Left renal pelvis (tissue), 4 donors: ENCODE results near the gene DACT2. TPM values are rescaled to one million over a fixed set of nuclear protein-coding genes. Genes with fewer than 3 reads are reported as not detected.
"Not testable (repeated sequence)": the region's sequence is repeated elsewhere in the genome, so short reads cannot be mapped to it uniquely, and the experiment has no call there.

Experiments
- DNase-seq, 4 donors: peaks; one replicate each; pipeline ENCODE4 v3.0.0-alpha.2; 2013; ENCODE audit warnings: low read depth in 4 of 4, low spot score in 3 of 4
- polyA plus RNA-seq, 4 donors: library from polyadenylated mRNA; unstranded; fragments of 120-200 nt; gene quantifications; one replicate each; pipeline ENCODE4 v1.2.1, GENCODE V29; 2013; ENCODE audit not compliant: insufficient read length in 4 of 4

Gene DACT2
- 10 to 100 TPM in 3 of 4 donors, 1 to 10 TPM in 1; 5.1 to 23.6 (median 18.0) TPM for polyA plus RNA-seq

- DNase-seq, result no peak
Measured at GRCh38 chr6:168319279-168320111, at the start of gene DACT2. TSS of gene DACT2 (minus strand) at chr6:168319777. CDS start at chr6:168319633, 144 bp downstream.

DNA sequence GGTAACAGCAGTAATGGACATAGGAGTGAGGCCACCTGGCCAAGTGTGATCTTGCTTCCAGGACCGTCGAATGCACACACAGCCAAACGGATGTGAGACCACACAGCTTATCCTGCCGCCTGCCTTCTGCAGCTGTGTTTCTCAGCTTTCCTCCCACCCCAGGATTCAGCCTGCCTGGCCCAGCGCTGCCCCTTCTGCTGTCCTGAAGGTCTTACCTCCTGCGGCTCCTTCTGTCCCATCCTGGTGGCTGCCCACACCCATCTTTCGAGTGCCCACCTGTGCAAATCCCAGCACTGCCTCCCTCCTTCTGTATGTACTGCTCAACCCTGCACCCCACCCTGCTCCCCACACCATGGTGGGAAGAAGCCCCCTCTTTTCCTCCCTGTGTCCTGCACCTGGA lies 49.4 kb upstream of the DACT2 start:
- DNase-seq, result no peak

DNA sequence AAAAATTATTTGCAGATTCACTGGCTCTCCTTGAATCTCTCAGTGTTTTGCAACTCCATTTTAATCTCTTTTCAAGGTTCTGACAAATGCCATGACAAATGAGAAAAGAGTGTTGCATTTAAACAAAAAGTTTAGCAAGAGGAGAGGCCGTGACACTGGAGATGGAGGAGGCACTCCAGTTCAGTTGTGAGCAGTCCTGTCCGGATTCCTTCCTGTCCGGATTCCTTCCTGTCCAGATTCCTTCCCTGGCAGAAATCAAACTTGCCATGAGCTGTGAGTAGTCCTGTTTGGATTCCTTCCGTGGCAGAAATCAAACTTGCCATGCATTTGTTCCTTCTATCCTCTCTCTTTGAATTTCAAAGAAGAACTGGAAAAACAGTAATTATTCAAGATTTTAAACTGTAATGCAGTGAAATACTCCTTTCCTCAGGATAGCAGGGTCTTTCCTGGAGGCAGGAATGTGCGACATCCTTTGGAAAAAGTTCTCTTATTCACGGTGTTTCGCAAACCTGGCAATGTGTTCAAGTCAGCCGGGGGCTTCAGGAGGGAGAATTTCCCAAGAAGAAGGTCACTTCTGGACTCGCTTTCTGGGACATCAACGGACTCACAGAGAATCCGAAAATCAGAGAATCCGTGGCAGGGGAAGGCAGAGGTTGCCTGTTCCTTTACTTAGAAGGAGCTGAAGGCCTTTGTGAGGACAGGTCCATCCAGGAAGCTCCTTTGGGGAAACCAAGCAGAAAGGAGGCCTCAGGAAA lies 48.7 kb upstream of the DACT2 start:
- DNase-seq, result no peak

GRCh38 chr6:168367285-168367751 lies 47.7 kb upstream of the DACT2 start:
- no peak for DNase-seq

- no peak for DNase-seq
Measured at GRCh38 chr6:168366473-168366872, 46.9 kb upstream of the DACT2 start.

DNA sequence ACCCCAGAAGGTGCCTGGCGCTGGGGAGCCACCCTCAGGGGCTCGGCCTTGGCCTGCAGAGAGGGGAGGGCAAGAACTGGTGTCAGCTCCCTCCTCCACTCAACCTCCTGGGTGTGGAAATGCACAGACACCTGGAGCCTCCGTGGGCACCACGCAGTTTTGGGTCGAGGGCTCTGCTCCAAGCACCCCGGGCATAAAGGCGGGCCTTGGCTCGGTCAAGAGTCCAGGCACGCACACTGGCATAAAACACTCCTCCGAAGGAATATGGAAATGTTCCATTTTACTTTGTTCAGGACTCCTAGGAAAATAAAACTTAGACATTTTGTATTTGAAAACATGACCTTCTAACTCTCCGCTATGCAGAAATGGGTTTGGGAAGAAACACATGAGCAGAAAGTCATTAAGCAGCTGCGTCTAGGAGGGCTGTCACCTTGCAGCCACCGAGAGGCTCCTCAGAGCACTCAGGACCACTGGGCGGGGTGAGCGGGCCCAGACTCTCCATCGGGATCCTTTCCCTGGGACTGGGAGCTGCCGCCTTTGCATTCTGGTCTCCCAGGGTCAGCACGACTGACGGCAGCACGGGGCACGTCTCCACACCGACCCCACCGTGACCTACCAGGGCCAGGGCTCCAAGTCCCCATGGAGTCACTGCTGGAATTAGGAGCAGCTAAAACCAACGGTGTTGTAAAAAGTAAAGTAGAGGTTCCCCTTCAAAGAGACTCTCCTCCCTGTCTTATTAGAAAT lies 46.0 kb upstream of the DACT2 start:
- DNase-seq, result no peak

- DNase-seq, result no peak
Measured at GRCh38 chr6:168364793-168365421, 45.3 kb upstream of the DACT2 start.

DNA sequence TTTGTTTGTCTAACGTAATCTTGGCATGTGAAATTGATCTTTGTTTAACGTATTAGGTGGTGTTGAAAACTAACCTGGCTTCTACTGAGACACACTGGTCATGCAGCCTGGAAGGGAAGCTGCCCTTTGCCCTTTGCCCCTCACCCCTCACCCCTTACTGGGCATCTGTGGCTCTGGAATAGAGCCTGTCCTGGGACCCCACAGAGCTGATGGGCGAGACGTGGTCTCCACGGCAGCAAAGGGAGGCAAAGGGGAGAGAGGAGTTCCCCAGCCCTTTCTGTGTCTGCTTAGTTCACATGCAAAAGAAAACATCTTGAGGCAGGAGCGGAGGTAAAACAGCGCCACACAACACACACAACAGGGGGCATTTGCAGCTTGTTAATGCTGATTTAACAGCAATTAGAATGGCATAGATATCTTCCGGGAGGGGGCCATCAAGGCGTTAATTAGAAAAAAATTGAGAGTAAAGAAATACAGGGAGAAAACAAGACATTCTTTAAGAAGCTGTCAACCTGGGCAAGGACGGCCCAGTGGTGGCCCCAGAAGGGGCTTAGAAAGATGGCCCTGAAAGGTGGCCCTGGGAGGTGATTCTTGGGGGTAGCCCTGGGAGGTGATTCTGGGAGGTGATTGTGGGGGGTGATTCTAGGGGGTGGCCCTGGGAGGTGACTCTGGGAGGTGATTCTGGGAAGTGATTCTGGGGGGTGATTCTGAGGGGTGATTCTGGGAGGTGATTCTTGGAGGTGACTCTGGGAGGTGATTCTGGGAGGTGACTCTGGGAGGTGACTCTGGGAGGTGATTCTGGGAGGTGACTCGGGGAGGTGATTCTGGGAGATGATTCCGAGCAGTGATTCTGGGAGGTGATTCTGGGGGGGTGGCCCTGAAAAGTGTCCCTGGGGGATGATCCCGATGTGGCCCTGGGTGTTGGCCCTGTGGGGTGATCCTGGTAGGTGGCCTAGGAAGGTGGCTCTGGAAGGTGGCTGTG lies 44.5 kb upstream of the DACT2 start:
- DNase-seq, result no peak

DNA sequence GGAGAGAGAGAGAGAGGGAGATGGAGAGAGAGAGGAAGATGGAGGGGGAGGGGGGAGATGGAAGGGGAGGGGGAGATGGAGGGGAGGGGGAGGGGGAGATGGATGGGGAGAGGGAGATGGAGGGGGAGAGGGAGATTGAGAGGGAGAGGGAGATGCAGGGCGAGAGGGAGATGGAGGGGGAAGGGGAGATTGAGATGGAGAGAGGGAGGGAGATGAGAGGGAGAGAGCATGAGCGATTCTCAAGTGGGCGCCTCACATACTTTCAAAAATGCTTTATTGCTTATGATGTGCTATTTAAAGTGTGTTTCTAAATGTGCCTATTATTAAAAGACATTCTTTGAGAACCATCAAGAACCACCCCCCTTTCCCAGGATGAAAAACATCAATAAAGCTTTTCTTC lies 43.7 kb upstream of the DACT2 start:
- no peak for DNase-seq

- no peak for DNase-seq
Measured at GRCh38 chr6:168362276-168362990, 42.9 kb upstream of the DACT2 start.

DNA sequence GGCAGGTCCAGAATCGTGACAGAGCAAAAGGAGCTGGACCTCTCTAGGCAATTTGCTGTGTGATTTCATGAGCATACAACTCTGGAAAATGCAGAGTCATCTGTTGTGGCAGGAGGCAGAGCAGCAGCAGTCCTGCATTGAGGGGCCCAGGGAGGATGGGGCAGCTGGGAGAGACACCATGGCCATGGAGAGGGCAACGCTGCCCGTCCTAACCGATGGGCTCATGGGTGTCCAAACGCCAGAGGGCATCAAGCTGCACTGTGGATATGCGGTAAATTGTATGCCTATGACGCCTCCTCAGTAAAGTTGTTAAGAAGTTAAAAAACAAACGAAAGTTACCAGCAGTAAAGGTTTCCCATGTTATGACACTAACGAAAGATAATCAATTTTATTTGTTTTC lies 42.2 kb upstream of the DACT2 start:
- DNase-seq, result no peak

DNA sequence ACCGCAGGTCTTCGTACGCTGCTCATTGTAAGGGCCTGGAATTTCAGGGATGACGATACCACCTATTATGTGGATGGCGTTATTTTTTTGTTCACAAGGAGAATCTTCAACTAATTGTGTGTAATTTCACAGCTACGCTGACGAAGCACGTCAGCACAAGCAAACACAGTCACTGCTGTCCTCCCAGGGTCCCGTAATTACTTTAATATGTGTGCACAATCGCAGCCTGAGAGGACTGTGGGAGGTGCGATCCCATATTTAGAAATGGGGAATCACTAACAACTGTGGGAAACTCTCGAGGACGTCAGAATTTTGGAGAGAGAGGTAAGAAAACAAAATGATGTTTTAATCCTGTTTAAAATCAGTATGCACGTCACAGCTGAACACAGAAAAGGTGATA lies 40.2 kb upstream of the DACT2 start:
- DNase-seq, result no peak

DNA sequence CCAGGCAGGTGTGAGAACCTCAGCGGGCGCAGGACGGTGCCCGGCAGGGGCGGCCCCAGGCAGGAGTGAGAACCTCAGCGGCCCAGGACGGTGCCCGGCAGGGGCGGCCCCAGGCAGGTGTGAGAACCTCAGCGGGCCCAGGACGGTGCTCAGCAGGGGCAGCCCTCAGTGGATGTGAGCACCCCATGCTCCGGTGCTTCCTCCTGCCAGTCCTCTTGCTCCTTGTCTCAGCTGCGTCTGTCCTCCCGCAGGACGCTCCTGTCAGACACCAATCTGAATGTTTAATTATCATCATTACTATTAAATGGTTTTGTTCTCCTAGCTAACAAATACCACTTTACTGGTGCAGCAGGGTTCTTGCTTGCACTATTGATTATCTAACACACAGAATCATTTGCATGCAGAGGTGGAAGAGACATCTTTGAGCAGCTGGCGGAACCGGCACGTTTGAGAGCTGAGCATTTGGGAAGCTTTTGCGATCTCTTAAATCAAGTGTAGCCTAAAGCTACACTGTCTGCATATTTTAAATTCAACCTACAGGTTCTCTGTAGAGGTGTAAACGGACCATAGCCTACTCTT lies 39.4 kb upstream of the DACT2 start:
- no peak for DNase-seq

- not testable (repeated sequence) for DNase-seq
Measured at GRCh38 chr6:168356872-168357271, 37.3 kb upstream of the DACT2 start.

GRCh38 chr6:168355716-168356522 lies 36.3 kb upstream of the DACT2 start:
- no peak for DNase-seq

DNA sequence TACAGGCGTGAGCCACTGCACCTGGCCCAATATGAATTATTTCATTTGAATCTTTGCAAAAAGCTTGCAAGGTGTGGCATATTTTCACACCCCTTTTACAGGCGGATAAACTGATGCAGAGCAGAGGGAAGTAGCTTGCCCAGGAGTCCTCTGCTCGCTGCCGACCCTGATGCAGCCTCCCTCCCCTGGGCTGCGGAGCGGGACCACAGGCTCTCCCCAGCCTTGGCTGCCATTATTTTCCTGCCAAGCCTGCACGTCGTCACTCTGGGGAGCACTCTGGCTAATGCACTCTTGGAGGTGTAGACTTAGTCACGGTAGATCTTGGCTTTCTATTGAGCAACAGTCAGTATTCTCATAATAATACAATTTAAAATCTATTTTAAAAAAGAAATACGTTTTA lies 34.8 kb upstream of the DACT2 start:
- DNase-seq, result no peak

DNA sequence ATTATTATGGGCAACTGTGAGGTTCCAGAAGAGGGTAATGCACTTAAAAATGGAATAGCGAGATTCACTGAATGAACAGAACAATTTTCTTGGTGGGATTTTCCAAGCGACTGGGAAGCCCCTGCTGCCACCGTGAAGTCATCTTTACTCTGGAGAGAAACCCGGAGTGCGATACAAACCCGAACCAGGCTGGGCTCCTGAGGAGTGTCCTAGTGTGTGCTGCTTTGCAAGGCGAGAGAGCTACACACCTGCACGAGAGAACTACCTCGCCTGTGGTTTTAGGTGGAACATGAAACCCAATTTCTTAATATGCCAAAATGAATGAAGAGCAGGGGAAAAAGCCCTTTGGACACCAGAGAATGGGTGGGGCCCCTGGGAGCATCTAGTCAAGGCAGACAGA lies 33.5 kb upstream of the DACT2 start:
- no peak for DNase-seq

GRCh38 chr6:168352096-168352495 lies 32.5 kb upstream of the DACT2 start:
- DNase-seq, result no peak
